Stimulated activated CD8-positive, alpha-beta memory T cell treated with anti-CD3 and anti-CD28 coated beads, Interleukin-15, amount 100 ng/mL, for 24 hours (primary cell): ENCODE measurements around the gene POLR1C.
"Not testable (repeated sequence)": the region's sequence is repeated elsewhere in the genome, so short reads cannot be mapped to it uniquely, and the experiment has no call there.

ENCODE experiments used
- DNase-seq: peaks from one replicate; pipeline ENCODE4 v3.0.0-alpha.2; 2020; ENCODE audit warnings: low read depth

POLR1C gene

GRCh38 chr6:43493230-43493629, 23.7 kb upstream of the POLR1C start:
- DNase-seq, result no peak

GRCh38 chr6:43493833-43494232, 23.1 kb upstream of the POLR1C start:
- no peak for DNase-seq

GRCh38 chr6:43494321-43494720, 22.6 kb upstream of the POLR1C start:
- no peak for DNase-seq

GRCh38 chr6:43494766-43495165, 22.1 kb upstream of the POLR1C start:
- no peak for DNase-seq

- DNase-seq, result no peak
These were observed 21.4 kb upstream of the POLR1C start for GRCh38 chr6:43495409-43495941.

GRCh38 chr6:43496370-43497128, 20.3 kb upstream of the POLR1C start:
- no peak for DNase-seq

- no peak for DNase-seq
These were observed 19.8 kb upstream of the POLR1C start for GRCh38 chr6:43497129-43497396.

GRCh38 chr6:43497689-43498088, 19.2 kb upstream of the POLR1C start:
- DNase-seq, result no peak

GRCh38 chr6:43498291-43498690, 18.6 kb upstream of the POLR1C start:
- not testable (repeated sequence) for DNase-seq

GRCh38 chr6:43499028-43499815, 17.7 kb upstream of the POLR1C start:
- DNase-seq, result no peak

GRCh38 chr6:43500921-43501320, 16.0 kb upstream of the POLR1C start:
- no peak for DNase-seq

- DNase-seq, result no peak
These were observed 14.2 kb upstream of the POLR1C start for GRCh38 chr6:43502666-43503065.

GRCh38 chr6:43503443-43503842, 13.4 kb upstream of the POLR1C start:
- no peak for DNase-seq

- DNase-seq, result no peak
These were observed 11.9 kb upstream of the POLR1C start for GRCh38 chr6:43504756-43505593.

- DNase-seq, result no peak
These were observed 11.2 kb upstream of the POLR1C start for GRCh38 chr6:43505718-43506117.

- DNase-seq, result no peak
These were observed 10.7 kb upstream of the POLR1C start for GRCh38 chr6:43506171-43506570.

- peak; percentile 52 for DNase-seq
These were observed 10.0 kb upstream of the POLR1C start for GRCh38 chr6:43506667-43507471.

GRCh38 chr6:43508481-43509141, 8.3 kb upstream of the POLR1C start:
- no peak for DNase-seq

GRCh38 chr6:43509142-43509983, 7.5 kb upstream of the POLR1C start:
- DNase-seq, result no peak
